Cardiac muscle cell (in vitro differentiated cells and primary cell): ENCODE data around the gene PEX6. TPM values are rescaled to one million over a fixed set of nuclear protein-coding genes. Genes with fewer than 3 reads are reported as not detected.

Source experiments
- DNase-seq, 2 donors: peaks; one replicate each; pipeline versions ENCODE4 v3.0.0 to v3.0.0-alpha.2; 2010 to 2017; ENCODE audit warnings: low read depth in 1 of 2, low spot score in 1 of 2
- H3K27ac ChIP-seq: fragments of 200-600 bp; sonication (generic); 2 replicates; pipeline ENCODE4 v1.5.1; 2016
- H3K27me3 ChIP-seq: fragments of 200-600 bp; sonication (generic); 2 replicates; pipeline ENCODE4 v1.6.0; 2016; ENCODE audit warnings: control low read depth
- H3K36me3 ChIP-seq: fragments of 200-600 bp; sonication (generic); 2 replicates; pipeline ENCODE4 v1.5.1; 2016; ENCODE audit warnings: control low read depth
- H3K4me1 ChIP-seq: fragments of 200-600 bp; sonication (generic); 2 replicates; pipeline ENCODE4 v1.8.1; 2017; ENCODE audit warnings: low read depth, mild to moderate bottlenecking, mixed run types
- H3K4me3 ChIP-seq: fragments of 200-600 bp; sonication (generic); 2 replicates; pipeline ENCODE4 v1.5.1; 2016; ENCODE audit warnings: mild to moderate bottlenecking
- H3K9me3 ChIP-seq: fragments of 200-600 bp; sonication (generic); 2 replicates; pipeline ENCODE4 v1.5.1; 2017; ENCODE audit warnings: low read depth, mild to moderate bottlenecking, control low read depth
- polyA plus RNA-seq: library from polyadenylated mRNA; unstranded; fragments of >200 nt; fragmentation: Nextera tagmentation; extraction: Ambion mirVana; gene quantifications from 2 replicates; pipeline ENCODE4 v1.2.1, GENCODE V29; 2016
- total RNA-seq: library from RNA; depleted of rRNA; stranded (reverse); fragments of >200 nt; gene quantifications from 2 replicates; pipeline ENCODE4 v1.2.3, GENCODE V29; 2016
- TF ChIP-seq, protein P1 (sequence below): IDR thresholded peaks from 2 replicates; pipeline ENCODE4 v1.5.1; 2012; ENCODE audit warnings: low read depth, mild to moderate bottlenecking, low read length

PEX6 gene
- total and polyA plus RNA-seq, 2 experiments from 2014 or later = 21.3 to 52.0 TPM

DNA sequence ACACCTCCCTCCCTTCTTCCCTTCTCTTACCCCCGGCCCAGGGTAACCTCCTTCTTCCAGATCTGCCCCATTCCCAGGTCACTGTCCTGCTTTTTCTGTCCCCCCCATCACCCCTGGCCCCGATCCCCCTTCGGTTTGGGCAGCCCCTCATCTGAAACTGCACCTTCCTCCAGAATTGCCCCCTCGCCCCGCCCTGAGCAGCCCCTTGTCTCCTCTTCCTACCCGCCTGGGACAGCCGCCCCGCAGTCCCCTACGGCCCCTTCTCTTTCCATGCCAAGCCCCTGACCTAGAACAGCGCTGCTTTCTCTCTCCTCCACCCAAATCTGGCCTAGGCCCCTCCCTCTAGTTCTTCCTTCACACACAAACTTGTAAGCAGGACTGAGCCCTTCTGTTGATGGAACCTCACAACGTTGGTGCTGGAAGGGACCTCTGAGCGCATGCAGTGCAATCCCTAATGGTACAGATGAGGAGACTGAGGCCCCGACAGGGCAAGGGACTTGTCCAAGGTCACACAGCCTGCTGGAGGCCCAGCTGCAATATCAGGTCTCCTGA, 6.0 kb upstream of the PEX6 start:
- TF ChIP-seq, protein P1, sequence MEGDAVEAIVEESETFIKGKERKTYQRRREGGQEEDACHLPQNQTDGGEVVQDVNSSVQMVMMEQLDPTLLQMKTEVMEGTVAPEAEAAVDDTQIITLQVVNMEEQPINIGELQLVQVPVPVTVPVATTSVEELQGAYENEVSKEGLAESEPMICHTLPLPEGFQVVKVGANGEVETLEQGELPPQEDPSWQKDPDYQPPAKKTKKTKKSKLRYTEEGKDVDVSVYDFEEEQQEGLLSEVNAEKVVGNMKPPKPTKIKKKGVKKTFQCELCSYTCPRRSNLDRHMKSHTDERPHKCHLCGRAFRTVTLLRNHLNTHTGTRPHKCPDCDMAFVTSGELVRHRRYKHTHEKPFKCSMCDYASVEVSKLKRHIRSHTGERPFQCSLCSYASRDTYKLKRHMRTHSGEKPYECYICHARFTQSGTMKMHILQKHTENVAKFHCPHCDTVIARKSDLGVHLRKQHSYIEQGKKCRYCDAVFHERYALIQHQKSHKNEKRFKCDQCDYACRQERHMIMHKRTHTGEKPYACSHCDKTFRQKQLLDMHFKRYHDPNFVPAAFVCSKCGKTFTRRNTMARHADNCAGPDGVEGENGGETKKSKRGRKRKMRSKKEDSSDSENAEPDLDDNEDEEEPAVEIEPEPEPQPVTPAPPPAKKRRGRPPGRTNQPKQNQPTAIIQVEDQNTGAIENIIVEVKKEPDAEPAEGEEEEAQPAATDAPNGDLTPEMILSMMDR = no peak
- Histone ChIP-seq H3K27ac (peak overlapping the region; percentile 66), H3K36me3 (peaks cover 6% of the 10 kb centered on the region), H3K4me1 (peaks cover 4% of the 10 kb centered on the region), H3K4me3 (peak overlapping the region; percentile 50), H3K9me3 (no peaks in the 10 kb centered on the region), H3K27me3 (no peaks in the 10 kb centered on the region)
- DNase-seq = peak; percentile 25 to 29

DNA sequence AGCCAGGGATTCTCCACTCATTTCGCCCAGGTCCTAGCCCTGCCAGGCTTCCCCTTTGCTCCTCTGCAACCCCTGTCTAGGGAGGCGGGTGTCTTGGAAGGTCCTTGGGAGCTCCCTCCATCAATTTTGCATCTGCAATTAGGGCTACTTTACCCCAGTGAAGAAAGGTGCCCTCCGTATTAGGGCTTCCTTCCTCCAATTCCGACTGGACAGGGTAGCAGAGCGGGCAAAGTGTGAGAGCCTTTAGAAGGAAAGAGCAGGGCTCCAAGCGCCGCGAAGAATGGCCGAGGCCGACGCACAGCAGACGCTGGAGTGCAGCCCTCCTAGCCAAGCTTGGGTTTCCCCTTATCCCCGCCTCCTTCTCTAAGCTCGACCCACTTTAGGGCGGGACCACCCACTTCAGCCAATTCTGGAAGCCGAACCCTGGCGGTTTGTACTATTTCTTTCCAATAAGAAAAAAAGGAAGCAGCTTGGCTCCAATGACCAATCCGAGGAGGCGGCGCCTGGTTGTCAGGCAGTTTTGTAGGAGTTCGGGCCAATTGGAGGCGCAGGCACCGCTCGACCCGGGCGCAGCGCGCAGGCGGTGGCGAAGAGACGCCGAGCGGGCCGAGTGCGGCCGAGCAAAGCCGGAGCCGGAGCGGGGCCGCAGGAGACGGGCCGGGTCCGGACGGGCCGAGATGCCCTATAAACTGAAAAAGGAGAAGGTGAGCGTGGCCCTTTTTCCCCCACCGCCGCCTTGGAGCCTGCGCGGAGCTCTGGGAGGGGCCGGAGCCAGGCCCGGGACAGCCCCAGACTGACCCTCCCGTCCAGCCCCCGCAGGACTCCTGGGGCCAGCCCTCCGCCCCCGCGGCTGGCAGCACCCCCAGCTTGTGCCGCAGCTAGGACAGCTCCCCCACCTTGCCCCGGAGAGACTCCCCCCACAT, 5.3 kb upstream of the PEX6 start, which contains the start of gene PPP2R5D:
Gene PPP2R5D (plus strand): TSS at position 570 of the 923 bp plus-strand sequence. CDS start 108 bp downstream, at position 678.
- H3K27me3 ChIP-seq = no peaks in the 10 kb centered on the region
- peak within 1 kb of the TSS; percentile 85 for H3K27ac ChIP-seq
- TF ChIP-seq, protein P1 = no peak
- H3K36me3 ChIP-seq = no peaks in the 10 kb centered on the region
- DNase-seq = peak; percentile 99
- peaks cover 4% of the 10 kb centered on the region for H3K4me1 ChIP-seq
- H3K4me3 ChIP-seq = peak within 1 kb of the TSS; percentile 50
- H3K9me3 ChIP-seq = no peaks in the 10 kb centered on the region

DNA sequence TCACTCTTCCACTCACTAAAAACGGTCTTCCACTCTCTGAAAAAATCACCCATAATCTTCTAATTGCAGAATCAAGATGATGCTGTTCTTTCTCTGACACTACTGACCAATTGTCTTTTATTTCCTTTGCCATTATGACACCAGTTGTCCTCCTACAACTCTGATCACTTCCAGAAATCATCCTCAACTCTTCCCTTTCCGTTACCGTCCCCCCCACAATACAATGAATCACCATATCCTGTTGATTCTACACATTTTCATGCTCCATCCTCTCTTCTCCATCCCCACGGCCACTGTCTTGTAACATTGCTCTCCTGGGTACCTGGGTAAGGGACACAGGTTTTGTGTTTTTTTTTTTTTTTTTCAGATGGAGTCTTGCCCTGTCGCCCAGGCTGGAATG, 2.9 kb upstream of the PEX6 start:
- Histone ChIP-seq H3K27me3 (no peaks in the 10 kb centered on the region), H3K36me3 (no peaks in the 10 kb centered on the region), H3K9me3 (no peaks in the 10 kb centered on the region), H3K27ac (no peak overlapping the region), H3K4me3 (no peak overlapping the region), H3K4me1 (peaks cover 9% of the 10 kb centered on the region)
- TF ChIP-seq, protein P1 = no peak
- no peak for DNase-seq

DNA sequence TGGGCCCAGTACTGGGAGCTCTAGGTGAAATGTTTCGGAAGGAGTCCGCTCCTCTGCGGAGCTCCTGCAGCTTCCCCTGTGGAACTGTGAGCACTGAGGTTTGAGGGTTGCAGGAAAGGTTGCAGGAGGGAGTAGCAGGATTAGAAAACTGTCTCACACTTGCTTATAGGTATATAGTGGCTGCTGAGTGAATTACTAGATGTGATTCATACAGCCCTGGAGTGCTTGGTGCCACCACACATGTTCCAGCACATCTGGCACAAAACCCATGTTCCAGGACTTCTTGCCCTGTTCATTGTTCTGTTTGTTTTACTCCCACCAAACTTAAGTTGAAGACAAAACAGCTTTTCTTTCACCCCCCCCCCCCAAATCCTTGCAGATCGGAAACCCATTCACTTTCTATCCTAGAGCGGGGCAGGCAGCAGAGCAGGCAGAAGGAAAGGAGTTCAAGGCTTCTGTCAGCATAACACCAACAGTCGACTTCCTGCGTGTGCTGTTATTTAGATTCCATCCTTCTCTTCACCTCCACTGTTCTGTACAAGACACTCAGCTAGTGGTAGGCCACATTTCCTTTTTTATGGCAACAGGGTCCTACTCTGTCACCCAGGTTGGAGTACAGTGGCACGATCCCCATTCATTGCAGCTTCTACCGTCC, 669 bp upstream of the PEX6 start:
- Histone ChIP-seq H3K27ac (peak overlapping the region; percentile 86), H3K9me3 (no peaks in the 10 kb centered on the region), H3K27me3 (no peaks in the 10 kb centered on the region), H3K36me3 (no peaks in the 10 kb centered on the region), H3K4me3 (peak overlapping the region; percentile 89), H3K4me1 (peaks cover 5% of the 10 kb centered on the region)
- TF ChIP-seq, protein P1 = no peak
- no peak for DNase-seq

DNA sequence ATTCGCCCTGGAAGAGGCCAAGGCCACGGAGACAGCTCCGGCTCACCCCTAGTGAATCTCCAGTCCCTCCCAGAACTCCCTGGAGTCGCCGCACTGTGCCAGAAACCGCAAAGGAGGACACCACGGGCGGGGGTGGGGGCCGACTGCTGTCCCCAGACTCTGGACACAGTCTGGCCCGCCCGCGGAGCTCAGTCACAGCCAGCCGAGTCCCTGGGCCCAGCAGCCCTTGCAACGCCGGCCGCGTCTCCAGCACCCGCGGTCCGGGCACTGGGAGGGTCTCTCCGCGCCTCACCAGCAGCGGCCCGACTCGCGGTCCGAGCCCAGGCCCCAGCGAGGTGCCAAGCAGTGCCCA, 518 bp downstream of the PEX6 start:
- H3K4me3 ChIP-seq = peak overlapping the region; percentile 89
- peaks cover 5% of the 10 kb centered on the region for H3K4me1 ChIP-seq
- TF ChIP-seq, protein P1 = no peak
- no peaks in the 10 kb centered on the region for H3K27me3 ChIP-seq
- no peaks in the 10 kb centered on the region for H3K36me3 ChIP-seq
- DNase-seq = peak in 1 of 2 donors; percentile 22
- H3K27ac ChIP-seq = peak overlapping the region; percentile 86
- H3K9me3 ChIP-seq = no peaks in the 10 kb centered on the region
